Skeletal muscle satellite cell (primary cell): ENCODE results near the gene GRM8.

ENCODE experiments used
- H3K27me3 ChIP-seq: 2 replicates; pipeline ENCODE4 v1.7.0; 2013; ENCODE audit warnings: low read length; ENCODE audit not compliant: control insufficient read depth, insufficient read depth
- H3K36me3 ChIP-seq: 2 replicates; pipeline ENCODE4 v1.7.0; 2013; ENCODE audit warnings: mild to moderate bottlenecking, control low read depth, low read length; ENCODE audit not compliant: insufficient read depth
- H3K4me1 ChIP-seq: 2 replicates; pipeline ENCODE4 v1.7.0; 2013; ENCODE audit warnings: low read length; ENCODE audit not compliant: control insufficient read depth, insufficient read depth
- H3K4me2 ChIP-seq: 2 replicates; pipeline ENCODE4 v1.7.0; 2013; ENCODE audit warnings: mild to moderate bottlenecking, low read length
- H3K4me3 ChIP-seq: 2 replicates; pipeline ENCODE4 v1.7.0; 2013; ENCODE audit warnings: low read length
- H3K9ac ChIP-seq: 2 replicates; pipeline ENCODE4 v1.7.0; 2013; ENCODE audit warnings: mild to moderate bottlenecking, low read depth, low read length, moderate library complexity
- H3K9me3 ChIP-seq: replicated peaks from 2 replicates; pipeline ENCODE4 v1.7.0; 2013; ENCODE audit warnings: mild to moderate bottlenecking, control low read depth, low read length

Gene GRM8

GRCh38 chr7:127021857-127022256 lies 230.9 kb downstream of the GRM8 start:
- Histone ChIP-seq H3K9me3 (no peaks in the 10 kb centered on the region), H3K36me3 (no peaks in the 10 kb centered on the region)

GRCh38 chr7:127021019-127021738 lies 231.6 kb downstream of the GRM8 start:
- H3K27me3 ChIP-seq: no peaks in the 10 kb centered on the region
- no peaks in the 10 kb centered on the region for H3K36me3 ChIP-seq
- H3K9ac ChIP-seq: no peak overlapping the region
- no peaks in the 10 kb centered on the region for H3K4me1 ChIP-seq
- no peak overlapping the region for H3K4me3 ChIP-seq
- H3K9me3 ChIP-seq: no peaks in the 10 kb centered on the region
- no peak overlapping the region for H3K4me2 ChIP-seq

More at GRCh38 chr7:127021857-127022256, 230.9 kb downstream of the GRM8 start:
- Histone ChIP-seq H3K27me3 (no peaks in the 10 kb centered on the region), H3K4me2 (no peak overlapping the region), H3K4me3 (no peak overlapping the region), H3K4me1 (no peaks in the 10 kb centered on the region), H3K9ac (no peak overlapping the region)

DNA sequence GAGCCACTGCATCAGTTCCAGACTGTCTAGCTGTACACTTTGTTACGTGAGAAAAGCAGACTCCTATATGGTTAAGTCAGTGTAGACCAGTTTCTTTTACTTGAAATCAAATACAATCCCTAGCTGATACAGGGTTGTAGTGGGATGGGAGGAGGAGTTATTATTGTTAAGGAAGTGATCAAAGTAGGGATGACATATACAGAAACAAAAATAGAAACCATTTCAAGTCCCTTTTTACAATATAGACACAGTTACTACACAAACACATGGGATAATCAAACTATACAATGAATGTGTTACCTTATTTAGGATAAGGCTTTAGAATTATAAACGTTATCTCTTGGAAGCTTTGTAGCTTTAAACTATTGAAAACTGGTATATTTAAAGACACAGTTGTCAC lies 233.9 kb downstream of the GRM8 start:
- Histone ChIP-seq H3K9ac (no peak overlapping the region), H3K4me2 (no peak overlapping the region), H3K27me3 (no peaks in the 10 kb centered on the region), H3K4me3 (no peak overlapping the region), H3K9me3 (no peaks in the 10 kb centered on the region), H3K36me3 (no peaks in the 10 kb centered on the region), H3K4me1 (no peaks in the 10 kb centered on the region)

DNA sequence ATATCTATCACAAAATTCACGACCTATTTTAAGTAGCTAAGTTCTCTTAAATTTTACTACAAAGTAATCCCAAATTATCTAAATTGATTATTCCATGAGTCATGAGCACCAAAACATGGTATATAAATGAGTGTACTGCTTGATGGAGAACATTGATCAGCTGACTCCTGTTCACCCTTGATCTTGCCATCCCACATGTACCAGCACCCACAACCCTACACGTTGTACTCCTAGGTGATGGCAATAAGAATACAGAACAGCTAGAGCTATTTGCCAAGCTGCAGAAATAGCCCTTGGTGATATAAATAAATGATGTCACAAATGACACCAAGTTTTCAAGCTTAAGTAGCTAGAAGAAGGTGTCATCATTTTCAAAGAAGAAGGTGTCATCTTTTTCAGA lies 235.5 kb downstream of the GRM8 start:
- no peak overlapping the region for H3K4me2 ChIP-seq
- H3K4me1 ChIP-seq: no peaks in the 10 kb centered on the region
- no peaks in the 10 kb centered on the region for H3K36me3 ChIP-seq
- H3K9ac ChIP-seq: no peak overlapping the region
- no peaks in the 10 kb centered on the region for H3K9me3 ChIP-seq
- no peaks in the 10 kb centered on the region for H3K27me3 ChIP-seq
- H3K4me3 ChIP-seq: no peak overlapping the region

DNA sequence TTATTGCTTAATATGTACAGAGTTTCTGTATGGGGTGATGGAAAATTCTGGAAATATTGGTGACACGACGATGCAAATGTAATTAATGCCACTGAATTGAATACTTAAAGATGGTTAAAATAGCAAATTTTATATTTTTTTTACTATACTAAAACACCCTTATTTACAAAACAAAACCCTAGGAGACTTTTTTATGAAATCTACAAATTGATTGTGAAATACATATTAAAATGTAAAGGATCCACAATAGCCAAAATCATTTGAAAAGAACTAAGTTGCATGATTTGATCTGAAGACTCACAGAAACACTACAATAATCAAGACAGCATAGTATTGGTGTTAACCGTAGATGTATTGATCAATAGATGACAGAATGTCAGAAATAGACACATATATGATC lies 252.0 kb downstream of the GRM8 start:
- H3K27me3 ChIP-seq: no peaks in the 10 kb centered on the region
- H3K9ac ChIP-seq: no peak overlapping the region
- no peak overlapping the region for H3K4me3 ChIP-seq
- no peaks in the 10 kb centered on the region for H3K4me1 ChIP-seq
- no peak overlapping the region for H3K4me2 ChIP-seq
- no peaks in the 10 kb centered on the region for H3K36me3 ChIP-seq
- no peaks in the 10 kb centered on the region for H3K9me3 ChIP-seq

DNA sequence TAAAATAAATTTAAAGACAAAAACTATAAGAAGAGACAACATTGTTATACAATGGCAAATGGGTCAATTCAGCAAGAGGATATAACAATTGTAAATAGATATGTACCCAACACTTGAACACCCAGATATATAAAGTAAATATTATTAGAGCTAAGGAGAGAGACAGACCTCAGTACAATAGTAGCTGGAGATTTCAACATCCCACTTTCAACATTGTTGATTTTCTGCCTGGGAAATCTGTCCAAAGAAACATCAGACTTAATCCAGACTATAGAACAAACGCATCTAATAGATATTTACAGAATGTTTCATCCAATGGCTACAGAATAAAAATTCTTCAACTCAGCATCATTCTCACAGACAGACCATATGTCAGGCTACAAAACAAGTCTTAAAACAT lies 256.1 kb downstream of the GRM8 start:
- Histone ChIP-seq H3K9ac (no peak overlapping the region), H3K4me1 (no peaks in the 10 kb centered on the region), H3K9me3 (no peaks in the 10 kb centered on the region), H3K4me3 (no peak overlapping the region), H3K4me2 (no peak overlapping the region), H3K27me3 (no peaks in the 10 kb centered on the region), H3K36me3 (no peaks in the 10 kb centered on the region)

DNA sequence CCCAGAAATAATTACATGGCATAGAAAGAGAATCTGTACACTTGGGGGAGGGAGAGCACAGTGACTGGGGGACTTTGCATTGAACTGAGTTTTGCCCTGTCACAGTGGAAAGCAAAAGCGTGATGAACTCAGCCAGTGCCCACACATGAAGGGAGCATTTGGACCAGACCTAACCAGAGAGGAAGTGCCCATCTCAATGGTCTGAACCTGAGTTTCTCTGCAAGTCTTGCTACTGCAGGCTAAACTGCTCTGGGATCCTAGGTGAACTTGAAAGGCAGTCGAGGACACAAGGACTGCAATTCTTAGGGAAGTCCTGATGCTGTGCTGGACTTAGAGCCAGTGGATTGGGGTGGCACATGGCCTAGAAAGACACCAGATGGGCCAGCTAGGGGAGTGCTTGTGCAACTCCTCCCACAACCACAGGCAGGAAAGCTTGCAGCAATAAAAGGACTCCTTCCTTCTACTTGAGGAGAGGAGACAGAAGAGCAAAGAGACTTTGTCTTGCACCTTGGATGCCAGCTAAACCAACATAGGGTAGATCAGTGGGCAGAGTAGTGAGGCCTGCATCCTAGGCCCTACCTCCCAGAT lies 259.0 kb downstream of the GRM8 start:
- H3K4me3 ChIP-seq: no peak overlapping the region
- no peaks in the 10 kb centered on the region for H3K27me3 ChIP-seq
- H3K9ac ChIP-seq: no peak overlapping the region
- no peaks in the 10 kb centered on the region for H3K4me1 ChIP-seq
- no peak overlapping the region for H3K4me2 ChIP-seq
- no peaks in the 10 kb centered on the region for H3K36me3 ChIP-seq
- H3K9me3 ChIP-seq: no peaks in the 10 kb centered on the region

DNA sequence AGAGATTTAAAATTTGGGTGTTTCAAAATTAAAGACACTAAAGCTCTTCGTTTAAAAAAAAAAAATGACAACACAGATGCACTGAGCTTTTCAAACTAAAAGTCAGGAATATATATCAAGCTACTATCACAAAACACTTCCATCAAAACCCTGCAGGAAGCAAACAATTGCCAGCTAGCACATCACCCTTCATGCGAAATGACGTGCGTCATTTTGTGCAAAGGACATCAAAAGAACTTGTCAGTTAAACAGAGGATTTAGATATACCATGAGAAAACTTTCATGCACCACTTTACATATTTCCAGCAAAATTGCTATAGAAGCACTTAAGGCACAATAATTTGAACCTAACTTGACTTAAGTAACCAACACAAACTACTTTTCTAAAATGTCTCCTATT lies 264.7 kb downstream of the GRM8 start:
- no peak overlapping the region for H3K4me3 ChIP-seq

DNA sequence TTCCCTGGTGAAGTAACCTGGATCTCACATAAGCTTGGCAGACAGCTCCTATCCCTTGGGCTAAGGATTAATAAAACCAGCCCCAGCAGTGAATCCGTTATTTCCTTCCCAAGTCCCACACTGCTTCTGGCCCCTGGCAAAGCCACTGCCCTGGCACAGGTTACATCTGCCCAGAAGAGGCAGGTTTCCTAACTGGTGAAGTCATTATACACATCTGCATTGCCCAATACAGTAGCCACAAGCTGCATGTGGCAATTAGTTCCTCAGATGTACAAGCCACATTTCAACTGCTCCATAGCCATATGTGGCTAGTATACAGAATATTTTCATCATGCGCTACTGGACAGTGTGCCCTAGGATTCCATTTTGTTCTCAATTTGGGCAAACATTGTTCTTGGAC lies 273.0 kb downstream of the GRM8 start:
- Histone ChIP-seq H3K4me1 (no peaks in the 10 kb centered on the region), H3K27me3 (no peaks in the 10 kb centered on the region), H3K36me3 (no peaks in the 10 kb centered on the region), H3K9ac (no peak overlapping the region), H3K4me2 (no peak overlapping the region), H3K9me3 (no peaks in the 10 kb centered on the region), H3K4me3 (no peak overlapping the region)

More for the DNA sequence above, 264.7 kb downstream of the GRM8 start:
- Histone ChIP-seq H3K4me1 (no peaks in the 10 kb centered on the region), H3K36me3 (no peaks in the 10 kb centered on the region), H3K9me3 (no peaks in the 10 kb centered on the region), H3K27me3 (no peaks in the 10 kb centered on the region), H3K4me2 (no peak overlapping the region), H3K9ac (no peak overlapping the region)

DNA sequence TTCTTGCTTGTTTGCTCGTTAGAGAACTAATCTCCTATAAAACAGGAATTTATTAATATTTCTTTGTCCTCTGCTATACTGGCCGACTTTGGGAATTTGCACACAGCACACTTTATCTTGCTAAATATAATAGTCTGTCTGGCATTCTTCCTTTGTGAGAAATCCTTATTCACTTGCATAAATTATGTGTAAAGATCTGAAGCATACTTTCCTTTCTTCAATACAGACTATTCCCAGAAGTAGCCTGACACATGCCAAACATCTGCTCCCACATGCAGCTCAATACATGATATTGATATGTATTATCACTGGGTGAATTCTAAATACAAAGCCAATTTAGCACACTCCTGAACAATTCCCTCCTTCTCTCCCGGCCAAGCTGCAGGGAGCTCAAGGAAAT lies 273.9 kb downstream of the GRM8 start:
- no peak overlapping the region for H3K9ac ChIP-seq
- H3K4me2 ChIP-seq: no peak overlapping the region
- no peaks in the 10 kb centered on the region for H3K27me3 ChIP-seq
- H3K9me3 ChIP-seq: no peaks in the 10 kb centered on the region
- no peak overlapping the region for H3K4me3 ChIP-seq
- no peaks in the 10 kb centered on the region for H3K36me3 ChIP-seq
- no peaks in the 10 kb centered on the region for H3K4me1 ChIP-seq

- no peaks in the 10 kb centered on the region for H3K36me3 ChIP-seq
- no peak overlapping the region for H3K4me3 ChIP-seq
- no peaks in the 10 kb centered on the region for H3K4me1 ChIP-seq
- no peak overlapping the region for H3K4me2 ChIP-seq
- no peak overlapping the region for H3K9ac ChIP-seq
- H3K9me3 ChIP-seq: no peaks in the 10 kb centered on the region
- no peaks in the 10 kb centered on the region for H3K27me3 ChIP-seq
Measured at GRCh38 chr7:126973066-126973465, 279.7 kb downstream of the GRM8 start.

DNA sequence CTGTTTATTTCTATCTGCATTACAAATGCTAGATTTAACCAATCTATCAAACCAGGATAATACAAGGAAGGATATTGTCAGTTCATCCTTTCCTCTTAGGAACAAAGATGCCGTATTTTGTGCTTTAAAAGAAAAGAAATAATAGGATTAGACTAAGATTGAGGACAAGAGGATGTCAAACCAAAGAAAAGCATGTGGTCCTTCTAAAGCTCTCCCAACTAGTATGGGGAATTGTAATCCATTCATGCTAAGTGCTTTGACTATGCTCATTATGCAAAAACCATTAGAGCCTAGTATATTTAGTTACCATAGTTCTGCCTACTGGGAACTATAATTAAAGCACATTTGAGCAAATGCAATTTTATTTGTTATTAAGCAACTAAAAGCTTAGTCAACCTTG lies 280.2 kb downstream of the GRM8 start:
- H3K4me3 ChIP-seq: no peak overlapping the region
- H3K27me3 ChIP-seq: no peaks in the 10 kb centered on the region
- H3K36me3 ChIP-seq: no peaks in the 10 kb centered on the region
- H3K4me2 ChIP-seq: no peak overlapping the region
- H3K9ac ChIP-seq: no peak overlapping the region
- no peaks in the 10 kb centered on the region for H3K9me3 ChIP-seq
- H3K4me1 ChIP-seq: no peaks in the 10 kb centered on the region
